Stomach (tissue), 9 donors: ENCODE results near the gene CHRNA1. TPM values are rescaled to one million over a fixed set of nuclear protein-coding genes. Genes with fewer than 3 reads are reported as not detected.

Source experiments
- DNase-seq, 2 donors: peaks; one replicate each; pipeline versions ENCODE4 v3.0.0 to v3.0.0-alpha.2; 2013 to 2019
- H3K27ac ChIP-seq, 5 donors: fragments of 200-600 bp in 4 of 5; sonication (generic) in 4 of 5; one replicate each; pipeline ENCODE4 v1.5.1; 2013 to 2019; ENCODE audit warnings: mild to moderate bottlenecking in 1 of 5, moderate library complexity in 1 of 5
- H3K27me3 ChIP-seq, 3 donors: fragments of 200-600 bp; sonication (generic); one replicate each; pipeline ENCODE4 v1.5.1; 2017 to 2019; ENCODE audit warnings: mixed run types in 1 of 3
- H3K36me3 ChIP-seq, 4 donors: fragments of 200-600 bp; sonication (generic); 1 replicate in 3 of 4; 2 replicates in 1 of 4; pipeline ENCODE4 v1.5.1; 2016 to 2019
- H3K4me1 ChIP-seq, 4 donors: fragments of 200-600 bp; sonication (generic); one replicate each; pipeline ENCODE4 v1.5.1; 2016 to 2019
- H3K4me3 ChIP-seq, 4 donors: fragments of 200-600 bp; sonication (generic) in 3 of 4; one replicate each; pipeline ENCODE4 v1.5.1; 2016 to 2019; ENCODE audit warnings: mild to moderate bottlenecking in 1 of 4
- H3K9me3 ChIP-seq, 4 donors: fragments of 200-600 bp; sonication (generic); one replicate each; pipeline ENCODE4 v1.5.1; 2016 to 2019
- EP300 ChIP-seq: sonication (generic); formaldehyde crosslinking; IDR thresholded peaks from one replicate; pipeline ENCODE4 v1.6.1; 2017; ENCODE audit warnings: antibody characterized with exemption
- POLR2A ChIP-seq, 4 donors: fragments of 450-650 bp; IDR thresholded peaks; one replicate each; pipeline ENCODE4 v1.6.1; 2016; ENCODE audit warnings: antibody characterized with exemption in 4 of 4, control low read depth in 2 of 4, mild to moderate bottlenecking in 1 of 4, moderate library complexity in 1 of 4
- POLR2AphosphoS5 ChIP-seq, 3 donors: sonication (generic); formaldehyde crosslinking; IDR thresholded peaks; one replicate each; pipeline ENCODE4 v1.6.1; 2016; ENCODE audit warnings: antibody characterized with exemption in 3 of 3
- WGBS, 5 donors: extraction: QIAGEN DNeasy Blood & Tissue Kit in 3 of 5; methylation state at CpG; one replicate each; pipeline versions ENCODE4 v1.1.5 to v1.1.7; 2013 to 2018; 5-methylcytosine and 5-hydroxymethylcytosine counted together
- intact Hi-C: fragments of 100-400 bp; cut with DNase I; formaldehyde crosslinking; loops from one replicate; pipeline ENCODE4 v1.15.1; 2023; ENCODE audit warnings: low total_unique reads
- polyA plus RNA-seq, 3 donors: library from polyadenylated mRNA; stranded (reverse); fragments of 200-250 nt; gene quantifications; one replicate each; pipeline ENCODE4 v1.2.3, GENCODE V29; 2013
- total RNA-seq, 5 donors: library from RNA; depleted of rRNA; stranded (reverse); fragments of >200 nt; gene quantifications; one replicate each; pipeline versions ENCODE4 v1.1.0 to v1.2.3, GENCODE V29; 2014 to 2016
- TF ChIP-seq, protein P1 (sequence below), 7 experiments: fragments of 450-650 bp in 4 of 7; fragments of 200-600 bp in 3 of 7; sonication (generic) in 3 of 7; IDR thresholded peaks; one replicate each; pipeline ENCODE4 v1.5.1; 2016 to 2019; ENCODE audit warnings: antibody characterized with exemption in 7 of 7, control low read depth in 2 of 7, mild to moderate bottlenecking in 1 of 7
- donor health status: healthy with polysubstance abuse.
- donor health status: Bipolar disorder and iron deficiency.
- donor health status: healthy.

CHRNA1 gene
- total and polyA plus RNA-seq, 8 donors: 0.46 TPM; not detected in 7

- intact Hi-C loops: no loop called here
- no peak overlapping the region for H3K27ac ChIP-seq
- H3K27me3 ChIP-seq: no peaks in the 10 kb centered on the region
- TF ChIP-seq POLR2AphosphoS5 (IDR thresholded peaks at IDR 0.05): no peak
- no peak for TF ChIP-seq EP300
- TF ChIP-seq POLR2A (IDR thresholded peaks at IDR 0.05): no peak
- TF ChIP-seq, protein P1, sequence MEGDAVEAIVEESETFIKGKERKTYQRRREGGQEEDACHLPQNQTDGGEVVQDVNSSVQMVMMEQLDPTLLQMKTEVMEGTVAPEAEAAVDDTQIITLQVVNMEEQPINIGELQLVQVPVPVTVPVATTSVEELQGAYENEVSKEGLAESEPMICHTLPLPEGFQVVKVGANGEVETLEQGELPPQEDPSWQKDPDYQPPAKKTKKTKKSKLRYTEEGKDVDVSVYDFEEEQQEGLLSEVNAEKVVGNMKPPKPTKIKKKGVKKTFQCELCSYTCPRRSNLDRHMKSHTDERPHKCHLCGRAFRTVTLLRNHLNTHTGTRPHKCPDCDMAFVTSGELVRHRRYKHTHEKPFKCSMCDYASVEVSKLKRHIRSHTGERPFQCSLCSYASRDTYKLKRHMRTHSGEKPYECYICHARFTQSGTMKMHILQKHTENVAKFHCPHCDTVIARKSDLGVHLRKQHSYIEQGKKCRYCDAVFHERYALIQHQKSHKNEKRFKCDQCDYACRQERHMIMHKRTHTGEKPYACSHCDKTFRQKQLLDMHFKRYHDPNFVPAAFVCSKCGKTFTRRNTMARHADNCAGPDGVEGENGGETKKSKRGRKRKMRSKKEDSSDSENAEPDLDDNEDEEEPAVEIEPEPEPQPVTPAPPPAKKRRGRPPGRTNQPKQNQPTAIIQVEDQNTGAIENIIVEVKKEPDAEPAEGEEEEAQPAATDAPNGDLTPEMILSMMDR (IDR thresholded peaks at IDR 0.05): no peak
- H3K9me3 ChIP-seq: no peaks in the 10 kb centered on the region
- 51 to 66% (median 54%) methylated on average over 4 of the region's 4 CpGs for WGBS, 5 donors
- H3K36me3 ChIP-seq: no peaks in the 10 kb centered on the region
- H3K4me3 ChIP-seq: no peak overlapping the region
- H3K4me1 ChIP-seq: no peaks in the 10 kb centered on the region
- no peak for DNase-seq
Observed at GRCh38 chr2:174752403-174753037, 11.8 kb downstream of the CHRNA1 start.

DNA sequence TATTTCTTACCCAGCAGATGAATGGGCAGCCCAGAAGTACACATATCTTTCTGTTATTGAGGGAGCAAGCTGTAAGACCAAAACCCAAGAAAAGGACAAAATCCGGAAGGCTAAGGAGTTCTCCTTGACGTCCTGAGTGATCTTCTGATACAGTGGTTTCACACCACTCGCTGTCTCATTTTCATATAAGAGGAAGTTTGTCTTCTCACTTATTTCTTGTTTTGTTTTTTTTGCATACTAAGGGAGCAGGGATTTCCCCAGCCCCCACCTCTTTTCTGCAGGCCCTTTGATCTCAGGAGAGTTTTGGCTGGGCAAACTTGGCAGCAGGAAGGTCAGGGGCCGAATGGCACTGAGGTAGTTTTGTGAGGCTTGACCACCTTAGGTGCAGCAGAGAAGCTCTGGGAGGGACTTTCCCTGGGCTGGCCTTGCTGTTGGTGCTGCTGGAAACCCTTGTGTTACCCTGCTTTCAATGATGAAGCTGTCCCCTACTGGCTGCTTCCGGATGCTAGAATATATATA lies 13.3 kb downstream of the CHRNA1 start:
- intact Hi-C loops: no loop called here
- 62 to 75% (median 69%) methylated on average over 5 of the region's 5 CpGs for WGBS, 5 donors
- peak in 1 of 2 donors; percentile 24 for DNase-seq

DNA sequence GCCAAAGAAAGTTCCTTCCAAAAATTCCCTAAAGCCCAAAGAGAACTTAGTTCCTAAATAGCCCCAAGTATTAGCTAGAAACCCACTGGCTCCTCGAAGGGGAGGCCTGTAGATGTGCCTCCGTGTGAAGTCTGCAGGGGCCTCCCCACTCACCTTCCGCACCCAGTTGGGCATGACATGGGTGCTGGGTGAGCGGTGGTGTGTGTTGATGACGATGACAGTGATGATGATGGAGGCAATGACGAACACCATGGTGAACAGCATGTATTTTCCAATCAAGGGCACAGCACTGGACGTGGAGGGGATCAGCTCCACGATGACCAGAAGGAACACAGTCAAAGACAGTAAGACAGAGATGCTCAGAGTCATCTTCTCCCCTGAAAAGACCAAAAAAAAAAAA lies 14.5 kb downstream of the CHRNA1 start:
- Histone ChIP-seq H3K4me1 (no peaks in the 10 kb centered on the region), H3K27ac (no peak overlapping the region), H3K36me3 (no peaks in the 10 kb centered on the region), H3K4me3 (no peak overlapping the region), H3K9me3 (no peaks in the 10 kb centered on the region), H3K27me3 (no peaks in the 10 kb centered on the region)
- TF ChIP-seq POLR2A (IDR thresholded peaks at IDR 0.05) (no peak), POLR2AphosphoS5 (IDR thresholded peaks at IDR 0.05) (no peak), EP300 (no peak)
- TF ChIP-seq, protein P1 (IDR thresholded peaks at IDR 0.05): no peak
- no peak for DNase-seq
- WGBS, 5 donors: 85 to 93% (median 88%) methylated on average over 8 of the region's 8 CpGs
- intact Hi-C loops: no loop called here

More for the DNA sequence above, 13.3 kb downstream of the CHRNA1 start:
- H3K36me3 ChIP-seq: no peaks in the 10 kb centered on the region
- peak overlapping the region in 1 of 5 donors; percentile 26 for H3K27ac ChIP-seq
- H3K4me1 ChIP-seq: no peaks in the 10 kb centered on the region
- TF ChIP-seq EP300: no peak
- TF ChIP-seq, protein P1 (IDR thresholded peaks at IDR 0.05): no peak
- TF ChIP-seq POLR2A (IDR thresholded peaks at IDR 0.05): no peak
- no peak for TF ChIP-seq POLR2AphosphoS5 (IDR thresholded peaks at IDR 0.05)
- H3K9me3 ChIP-seq: no peaks in the 10 kb centered on the region
- no peaks in the 10 kb centered on the region for H3K27me3 ChIP-seq
- H3K4me3 ChIP-seq: no peak overlapping the region

DNA sequence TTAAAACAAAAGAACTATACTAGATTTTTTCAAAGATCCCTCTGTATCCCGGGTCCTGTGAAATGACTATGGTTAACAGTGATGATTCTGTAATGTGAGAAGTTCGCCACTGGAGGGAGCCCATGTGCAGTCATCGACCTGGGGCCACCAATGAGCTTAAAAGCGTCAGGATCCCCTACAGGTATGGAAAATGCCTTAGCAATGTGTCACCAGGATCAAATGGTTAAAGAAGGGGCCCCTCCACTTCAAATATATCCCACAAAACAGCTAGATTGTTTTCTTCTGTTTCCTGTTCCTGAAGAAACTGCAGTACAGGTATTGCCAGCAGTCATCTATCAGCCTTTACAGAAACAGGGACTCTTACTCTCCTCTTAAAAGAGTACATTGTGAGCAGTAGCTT lies 15.3 kb downstream of the CHRNA1 start:
- no peak for TF ChIP-seq POLR2AphosphoS5 (IDR thresholded peaks at IDR 0.05)
- TF ChIP-seq, protein P1 (IDR thresholded peaks at IDR 0.05): peak in 5 of 7 experiments; percentile 10 to 70 (median 66)
- Histone ChIP-seq H3K4me1 (no peaks in the 10 kb centered on the region), H3K9me3 (no peaks in the 10 kb centered on the region), H3K36me3 (no peaks in the 10 kb centered on the region), H3K4me3 (no peak overlapping the region), H3K27me3 (no peaks in the 10 kb centered on the region), H3K27ac (no peak overlapping the region)
- peak; percentile 63 to 85 for DNase-seq
- WGBS, 5 donors: 0 to 6% (median 1%) methylated on average over 4 of the region's 4 CpGs
- intact Hi-C loops: no loop called here
